H9 (cell line): ENCODE measurements around the gene RAMP3. TPM values are rescaled to one million over a fixed set of nuclear protein-coding genes. Genes with fewer than 3 reads are reported as not detected.

Source experiments
- DNase-seq: peaks from one replicate; pipeline ENCODE4 v3.0.0-alpha.2; 2017
- H2AFZ ChIP-seq: one replicate; pipeline ENCODE4 v1.6.1; 2013; ENCODE audit warnings: mild to moderate bottlenecking, low read length, control low read depth, moderate library complexity
- H2AK5ac ChIP-seq: 2 replicates; pipeline ENCODE4 v1.6.1; 2013; ENCODE audit warnings: low read length, control low read depth, mixed read lengths; ENCODE audit not compliant: insufficient read length
- H2BK120ac ChIP-seq: one replicate; pipeline ENCODE4 v1.6.1; 2013; ENCODE audit warnings: low read depth, mild to moderate bottlenecking, low read length, control low read depth, inconsistent platforms; ENCODE audit not compliant: poor library complexity, severe bottlenecking
- H2BK12ac ChIP-seq: 2 replicates; pipeline ENCODE4 v1.6.1; 2013; ENCODE audit warnings: low read length, control low read depth, mixed read lengths, low read depth; ENCODE audit not compliant: insufficient read length
- H2BK15ac ChIP-seq: 2 replicates; pipeline ENCODE4 v1.6.1; 2013; ENCODE audit warnings: low read depth, low read length, control low read depth
- H2BK20ac ChIP-seq: one replicate; pipeline ENCODE4 v1.6.1; 2013; ENCODE audit warnings: low read depth, mild to moderate bottlenecking, low read length, control low read depth, inconsistent platforms; ENCODE audit not compliant: poor library complexity, severe bottlenecking
- H2BK5ac ChIP-seq: 2 replicates; pipeline ENCODE4 v1.6.1; 2013; ENCODE audit warnings: low read length, control low read depth, mixed read lengths; ENCODE audit not compliant: insufficient read length
- H3K14ac ChIP-seq: 2 replicates; pipeline ENCODE4 v1.6.1; 2013; ENCODE audit warnings: low read length, control low read depth; ENCODE audit not compliant: insufficient read depth
- H3K18ac ChIP-seq: 2 replicates; pipeline ENCODE4 v1.6.1; 2013; ENCODE audit warnings: low read depth, mild to moderate bottlenecking, mixed read lengths, low read length, control low read depth; ENCODE audit not compliant: insufficient read length
- H3K23ac ChIP-seq: 2 replicates; pipeline ENCODE4 v1.6.1; 2013; ENCODE audit warnings: low read length, control low read depth, mixed read lengths, low read depth; ENCODE audit not compliant: insufficient read length
- H3K23me2 ChIP-seq: 2 replicates; pipeline ENCODE4 v1.6.1; 2013; ENCODE audit warnings: low read depth, mild to moderate bottlenecking, mixed read lengths, low read length, control low read depth; ENCODE audit not compliant: insufficient read length, poor library complexity, severe bottlenecking
- H3K27ac ChIP-seq: 2 replicates; pipeline ENCODE4 v1.5.1; 2013; ENCODE audit warnings: low read length, control low read depth, mixed read lengths, low read depth; ENCODE audit not compliant: insufficient read length
- H3K27me3 ChIP-seq: 2 replicates; pipeline ENCODE4 v1.6.1; 2013; ENCODE audit warnings: low read length, control low read depth, inconsistent platforms; ENCODE audit not compliant: insufficient read depth
- H3K4ac ChIP-seq: 2 replicates; pipeline ENCODE4 v1.6.1; 2013; ENCODE audit warnings: low read depth, mild to moderate bottlenecking, control low read depth, inconsistent platforms, low read length, moderate library complexity
- H3K4me1 ChIP-seq: 2 replicates; pipeline ENCODE4 v1.6.1; 2013; ENCODE audit warnings: low read length, control low read depth, inconsistent platforms; ENCODE audit not compliant: insufficient read depth
- H3K4me2 ChIP-seq: 2 replicates; pipeline ENCODE4 v1.6.1; 2013; ENCODE audit warnings: low read length, control low read depth, mixed read lengths; ENCODE audit not compliant: insufficient read length, insufficient read depth
- H3K56ac ChIP-seq: 2 replicates; pipeline ENCODE4 v1.6.1; 2013; ENCODE audit warnings: low read depth, mild to moderate bottlenecking, mixed read lengths, low read length, control low read depth; ENCODE audit not compliant: insufficient read length
- H3K79me1 ChIP-seq: 2 replicates; pipeline ENCODE4 v1.6.1; 2013; ENCODE audit warnings: low read depth, mild to moderate bottlenecking, moderate library complexity, low read length, control low read depth, inconsistent platforms; ENCODE audit not compliant: insufficient read depth, poor library complexity, severe bottlenecking
- H3K79me2 ChIP-seq: 2 replicates; pipeline ENCODE4 v1.6.1; 2013; ENCODE audit warnings: low read length, control low read depth, inconsistent platforms; ENCODE audit not compliant: insufficient read depth
- H3K9ac ChIP-seq: 2 replicates; pipeline ENCODE4 v1.6.1; 2013; ENCODE audit warnings: low read length, control low read depth, mixed read lengths; ENCODE audit not compliant: insufficient read length; ENCODE audit errors: extremely low read depth
- H3K9me3 ChIP-seq: one replicate; pipeline ENCODE4 v1.6.1; 2013; ENCODE audit warnings: low read depth, low read length, inconsistent platforms; ENCODE audit not compliant: control insufficient read depth
- H3T11ph ChIP-seq: one replicate; pipeline ENCODE4 v1.6.1; 2013; ENCODE audit warnings: mild to moderate bottlenecking, low read length, control low read depth, inconsistent platforms
- H4K20me1 ChIP-seq: one replicate; pipeline ENCODE4 v1.6.1; 2013; ENCODE audit not compliant: control insufficient read depth, insufficient read length, insufficient read depth
- H4K5ac ChIP-seq: 2 replicates; pipeline ENCODE4 v1.6.1; 2013; ENCODE audit warnings: low read depth, mild to moderate bottlenecking, mixed read lengths, low read length, control low read depth; ENCODE audit not compliant: insufficient read length
- H4K8ac ChIP-seq: replicated peaks from 2 replicates; pipeline ENCODE4 v1.6.1; 2013; ENCODE audit warnings: low read length, control low read depth, mixed read lengths, low read depth; ENCODE audit not compliant: insufficient read length
- H4K91ac ChIP-seq: 2 replicates; pipeline ENCODE4 v1.6.1; 2013; ENCODE audit warnings: low read depth, mild to moderate bottlenecking, moderate library complexity, mixed read lengths, low read length, control low read depth; ENCODE audit not compliant: insufficient read length
- H3K27ac Mint-ChIP-seq, 3 experiments: 2 replicates in 2 of 3; 3 replicates in 1 of 3; pipeline ENCODE4 v1.8.0; 2020 to 2021; ENCODE audit warnings: mixed read lengths in 3 of 3, mild to moderate bottlenecking in 1 of 3, moderate library complexity in 1 of 3
- H3K27me3 Mint-ChIP-seq: 2 replicates; pipeline ENCODE4 v1.8.0; 2021; ENCODE audit warnings: low read depth, mild to moderate bottlenecking, moderate library complexity, mixed read lengths
- H3K36me3 Mint-ChIP-seq, 3 experiments: 2 replicates in 2 of 3; 3 replicates in 1 of 3; pipeline ENCODE4 v1.8.0; 2020 to 2021; ENCODE audit warnings: low read depth in 3 of 3, mixed read lengths in 3 of 3; ENCODE audit not compliant: insufficient read depth in 1 of 3
- H3K4me1 Mint-ChIP-seq, 2 experiments: 2 replicates each; pipeline ENCODE4 v1.8.0; 2020; ENCODE audit warnings: mixed read lengths in 2 of 2
- H3K4me3 Mint-ChIP-seq, 2 experiments: 2 replicates in 1 of 2; 3 replicates in 1 of 2; pipeline ENCODE4 v1.8.0; 2020 to 2021; ENCODE audit warnings: mild to moderate bottlenecking in 2 of 2, mixed read lengths in 2 of 2, moderate library complexity in 1 of 2
- H3K9me3 Mint-ChIP-seq, 2 experiments: 2 replicates in 1 of 2; 3 replicates in 1 of 2; pipeline ENCODE4 v1.8.0; 2020; ENCODE audit warnings: mild to moderate bottlenecking in 2 of 2, mixed read lengths in 2 of 2, moderate library complexity in 1 of 2
- CTCF ChIP-seq: fragments of 200-600 bp; sonication (generic); conservative IDR thresholded peaks from 3 replicates; pipeline ENCODE4 v1.8.0; 2021; ENCODE audit warnings: antibody characterized with exemption, mild to moderate bottlenecking
- WGBS: extraction: QIAGEN DNeasy Blood & Tissue Kit; methylation state at CpG from one replicate; pipeline ENCODE4 v1.1.7; 2013; ENCODE audit warnings: missing lambda C conversion rate, low lambda C conversion rate, mixed read lengths; ENCODE audit not compliant: insufficient read length; ENCODE audit errors: extremely low coverage; 5-methylcytosine and 5-hydroxymethylcytosine counted together
- total RNA-seq: library from RNA; stranded (reverse); gene quantifications from 2 replicates; pipeline ENCODE4 v1.2.1, GENCODE V29; 2021

RAMP3 gene
- total RNA-seq, 1 experiment from 2014 or later, result 0.63 TPM

GRCh38 chr7:45178241-45179225, 20.9 kb downstream of the RAMP3 start:
- Mint-ChIP-seq H3K4me3 (no peak overlapping the region), H3K9me3 (no peaks in the 10 kb centered on the region), H3K36me3 (no peaks in the 10 kb centered on the region), H3K4me1 (peaks cover 2 to 3% of the 10 kb centered on the region in 2 experiments; a peak in 2 of 4 replicates), H3K27ac (no peak overlapping the region; a peak in 1 of 7 replicates), H3K27me3 (peaks cover 11% of the 10 kb centered on the region)
- Histone ChIP-seq H4K8ac (no peak overlapping the region), H3K23ac (no peak overlapping the region), H3K79me2 (no peaks in the 10 kb centered on the region), H4K20me1 (no peaks in the 10 kb centered on the region), H3K27me3 (no peaks in the 10 kb centered on the region), H3K18ac (no peak overlapping the region), H2AK5ac (no peak overlapping the region), H3T11ph (no peak overlapping the region), H3K4me2 (no peak overlapping the region), H3K9ac (no peak overlapping the region), H2BK20ac (no peak overlapping the region), H3K9me3 (no peaks in the 10 kb centered on the region), H2BK15ac (no peak overlapping the region), H3K4me1 (no peaks in the 10 kb centered on the region), H3K14ac (no peak overlapping the region), H3K27ac (no peak overlapping the region), H4K91ac (no peak overlapping the region), H2BK12ac (no peak overlapping the region), H2AFZ (no peak overlapping the region), H2BK120ac (no peak overlapping the region), H4K5ac (no peak overlapping the region), H3K79me1 (no peaks in the 10 kb centered on the region), H2BK5ac (no peak overlapping the region), H3K23me2 (no peaks in the 10 kb centered on the region), H3K4ac (no peak overlapping the region), H3K56ac (no peak overlapping the region)
- TF ChIP-seq CTCF, result peak; percentile 55
- peak; percentile 63 for DNase-seq
- WGBS, result no CpG with 5 or more reads among the region's 13 CpGs
